Stomach (tissue), 9 donors: ENCODE measurements around the gene GBP2. TPM values are rescaled to one million over a fixed set of nuclear protein-coding genes. Genes with fewer than 3 reads are reported as not detected.

Experiments
- DNase-seq, 2 donors: peaks; one replicate each; pipeline versions ENCODE4 v3.0.0 to v3.0.0-alpha.2; 2013 to 2019
- H3K27ac ChIP-seq, 5 donors: fragments of 200-600 bp in 4 of 5; sonication (generic) in 4 of 5; one replicate each; pipeline ENCODE4 v1.5.1; 2013 to 2019; ENCODE audit warnings: mild to moderate bottlenecking in 1 of 5, moderate library complexity in 1 of 5
- H3K27me3 ChIP-seq, 3 donors: fragments of 200-600 bp; sonication (generic); one replicate each; pipeline ENCODE4 v1.5.1; 2017 to 2019; ENCODE audit warnings: mixed run types in 1 of 3
- H3K36me3 ChIP-seq, 4 donors: fragments of 200-600 bp; sonication (generic); 1 replicate in 3 of 4; 2 replicates in 1 of 4; pipeline ENCODE4 v1.5.1; 2016 to 2019
- H3K4me1 ChIP-seq, 4 donors: fragments of 200-600 bp; sonication (generic); one replicate each; pipeline ENCODE4 v1.5.1; 2016 to 2019
- H3K4me3 ChIP-seq, 4 donors: fragments of 200-600 bp; sonication (generic) in 3 of 4; one replicate each; pipeline ENCODE4 v1.5.1; 2016 to 2019; ENCODE audit warnings: mild to moderate bottlenecking in 1 of 4
- H3K9me3 ChIP-seq, 4 donors: fragments of 200-600 bp; sonication (generic); one replicate each; pipeline ENCODE4 v1.5.1; 2016 to 2019
- EP300 ChIP-seq: sonication (generic); formaldehyde crosslinking; IDR thresholded peaks from one replicate; pipeline ENCODE4 v1.6.1; 2017; ENCODE audit warnings: antibody characterized with exemption
- POLR2A ChIP-seq, 4 donors: fragments of 450-650 bp; IDR thresholded peaks; one replicate each; pipeline ENCODE4 v1.6.1; 2016; ENCODE audit warnings: antibody characterized with exemption in 4 of 4, control low read depth in 2 of 4, mild to moderate bottlenecking in 1 of 4, moderate library complexity in 1 of 4
- POLR2AphosphoS5 ChIP-seq, 3 donors: sonication (generic); formaldehyde crosslinking; IDR thresholded peaks; one replicate each; pipeline ENCODE4 v1.6.1; 2016; ENCODE audit warnings: antibody characterized with exemption in 3 of 3
- WGBS, 5 donors: extraction: QIAGEN DNeasy Blood & Tissue Kit in 3 of 5; methylation state at CpG; one replicate each; pipeline versions ENCODE4 v1.1.5 to v1.1.7; 2013 to 2018; 5-methylcytosine and 5-hydroxymethylcytosine counted together
- intact Hi-C: fragments of 100-400 bp; cut with DNase I; formaldehyde crosslinking; loops from one replicate; pipeline ENCODE4 v1.15.1; 2023; ENCODE audit warnings: low total_unique reads
- polyA plus RNA-seq, 3 donors: library from polyadenylated mRNA; stranded (reverse); fragments of 200-250 nt; gene quantifications; one replicate each; pipeline ENCODE4 v1.2.3, GENCODE V29; 2013
- total RNA-seq, 5 donors: library from RNA; depleted of rRNA; stranded (reverse); fragments of >200 nt; gene quantifications; one replicate each; pipeline versions ENCODE4 v1.1.0 to v1.2.3, GENCODE V29; 2014 to 2016
- TF ChIP-seq, protein P1 (sequence below), 7 experiments: fragments of 450-650 bp in 4 of 7; fragments of 200-600 bp in 3 of 7; sonication (generic) in 3 of 7; IDR thresholded peaks; one replicate each; pipeline ENCODE4 v1.5.1; 2016 to 2019; ENCODE audit warnings: antibody characterized with exemption in 7 of 7, control low read depth in 2 of 7, mild to moderate bottlenecking in 1 of 7
- donor health status: healthy with polysubstance abuse.
- donor health status: Bipolar disorder and iron deficiency.
- donor health status: healthy.

The GBP2 gene
- total and polyA plus RNA-seq, 8 donors: 21.0 to 119 (median 63.1) TPM

DNA sequence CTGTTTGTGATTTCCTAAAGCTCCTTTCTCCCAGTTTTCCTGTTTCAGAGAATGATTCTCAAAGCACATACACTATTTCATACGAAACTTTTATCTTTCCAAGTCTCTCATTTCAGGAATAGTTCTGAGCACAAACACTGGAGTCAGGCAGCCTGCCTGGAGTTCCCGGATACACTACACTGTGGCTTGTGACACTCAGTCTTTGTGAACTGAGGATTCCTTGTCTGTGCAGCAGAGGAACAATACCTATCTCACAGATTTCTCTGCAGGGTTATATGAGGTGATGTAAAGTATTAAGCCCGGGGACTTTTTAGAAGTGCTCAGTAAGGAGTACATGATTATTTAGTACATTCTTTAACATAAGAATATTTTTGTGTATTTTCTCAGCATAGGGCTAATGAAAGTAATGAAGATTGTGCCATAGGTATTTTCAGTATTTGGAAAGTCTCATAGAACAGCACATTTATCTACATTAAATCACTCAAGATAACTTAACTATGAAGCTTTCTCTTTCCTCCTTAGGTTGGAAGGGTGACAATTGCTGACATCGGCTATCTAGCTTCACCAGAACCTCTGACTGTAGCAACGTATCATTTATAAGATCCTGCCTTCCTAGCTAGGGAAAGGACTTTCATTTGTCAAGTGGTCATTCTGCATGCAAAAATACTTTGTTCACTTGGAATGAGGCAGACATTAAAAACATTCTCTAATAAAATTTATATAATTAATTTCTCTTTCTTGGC is 12.9 kb downstream of the GBP2 start:
- WGBS, 5 donors: 63 to 79% (median 76%) methylated on average over 5 of the region's 5 CpGs
- intact Hi-C loops: loop anchor here (10.0 kb wide), 1 partner anchor 242 kb away; no protein-coding TSS in a partner anchor
- H3K36me3 ChIP-seq: peaks cover 63 to 100% (median 100%) of the 10 kb centered on the region in 4 donors

DNA sequence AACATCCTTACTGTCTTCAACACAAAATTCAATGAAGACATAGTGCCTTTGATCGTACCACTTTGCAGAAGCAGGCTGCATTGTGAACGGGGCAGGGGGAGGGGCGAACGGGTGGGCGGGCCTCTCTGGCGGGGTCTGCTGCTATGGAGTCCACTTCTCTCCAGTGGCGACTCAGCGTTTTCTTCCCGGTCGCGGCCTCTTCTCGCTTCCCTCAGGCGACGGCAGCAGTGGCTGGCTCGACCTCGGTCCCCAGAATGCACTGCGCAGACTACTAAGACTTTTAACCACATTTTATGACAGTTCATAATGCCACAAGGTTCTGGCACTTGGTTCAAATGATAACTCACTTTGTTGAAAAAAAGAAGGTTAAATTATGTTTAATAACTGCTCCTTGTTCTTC is 21.2 kb downstream of the GBP2 start:
- Histone ChIP-seq H3K27me3 (no peaks in the 10 kb centered on the region), H3K36me3 (peaks cover 32 to 60% (median 60%) of the 10 kb centered on the region in 4 donors), H3K4me3 (no peak overlapping the region), H3K27ac (no peak overlapping the region), H3K9me3 (peaks cover 0 to 3% (median 0%) of the 10 kb centered on the region in 4 donors), H3K4me1 (no peaks in the 10 kb centered on the region)
- DNase-seq: no peak
- intact Hi-C loops: no loop called here
- 93 to 97% (median 94%) methylated on average over 17 of the region's 17 CpGs for WGBS, 5 donors
- TF ChIP-seq, protein P1, sequence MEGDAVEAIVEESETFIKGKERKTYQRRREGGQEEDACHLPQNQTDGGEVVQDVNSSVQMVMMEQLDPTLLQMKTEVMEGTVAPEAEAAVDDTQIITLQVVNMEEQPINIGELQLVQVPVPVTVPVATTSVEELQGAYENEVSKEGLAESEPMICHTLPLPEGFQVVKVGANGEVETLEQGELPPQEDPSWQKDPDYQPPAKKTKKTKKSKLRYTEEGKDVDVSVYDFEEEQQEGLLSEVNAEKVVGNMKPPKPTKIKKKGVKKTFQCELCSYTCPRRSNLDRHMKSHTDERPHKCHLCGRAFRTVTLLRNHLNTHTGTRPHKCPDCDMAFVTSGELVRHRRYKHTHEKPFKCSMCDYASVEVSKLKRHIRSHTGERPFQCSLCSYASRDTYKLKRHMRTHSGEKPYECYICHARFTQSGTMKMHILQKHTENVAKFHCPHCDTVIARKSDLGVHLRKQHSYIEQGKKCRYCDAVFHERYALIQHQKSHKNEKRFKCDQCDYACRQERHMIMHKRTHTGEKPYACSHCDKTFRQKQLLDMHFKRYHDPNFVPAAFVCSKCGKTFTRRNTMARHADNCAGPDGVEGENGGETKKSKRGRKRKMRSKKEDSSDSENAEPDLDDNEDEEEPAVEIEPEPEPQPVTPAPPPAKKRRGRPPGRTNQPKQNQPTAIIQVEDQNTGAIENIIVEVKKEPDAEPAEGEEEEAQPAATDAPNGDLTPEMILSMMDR (IDR thresholded peaks at IDR 0.05): no peak
- TF ChIP-seq EP300 (no peak), POLR2AphosphoS5 (IDR thresholded peaks at IDR 0.05) (no peak), POLR2A (IDR thresholded peaks at IDR 0.05) (no peak)

More for the DNA sequence above, 12.9 kb downstream of the GBP2 start:
- Histone ChIP-seq H3K27me3 (no peaks in the 10 kb centered on the region), H3K27ac (peak overlapping the region in 1 of 5 donors; percentile 7), H3K4me1 (no peaks in the 10 kb centered on the region), H3K4me3 (no peak overlapping the region), H3K9me3 (no peaks in the 10 kb centered on the region)
- DNase-seq: no peak
- TF ChIP-seq, protein P1 (IDR thresholded peaks at IDR 0.05): no peak
- no peak for TF ChIP-seq POLR2AphosphoS5 (IDR thresholded peaks at IDR 0.05)
- TF ChIP-seq POLR2A (IDR thresholded peaks at IDR 0.05): no peak
- TF ChIP-seq EP300: no peak

DNA sequence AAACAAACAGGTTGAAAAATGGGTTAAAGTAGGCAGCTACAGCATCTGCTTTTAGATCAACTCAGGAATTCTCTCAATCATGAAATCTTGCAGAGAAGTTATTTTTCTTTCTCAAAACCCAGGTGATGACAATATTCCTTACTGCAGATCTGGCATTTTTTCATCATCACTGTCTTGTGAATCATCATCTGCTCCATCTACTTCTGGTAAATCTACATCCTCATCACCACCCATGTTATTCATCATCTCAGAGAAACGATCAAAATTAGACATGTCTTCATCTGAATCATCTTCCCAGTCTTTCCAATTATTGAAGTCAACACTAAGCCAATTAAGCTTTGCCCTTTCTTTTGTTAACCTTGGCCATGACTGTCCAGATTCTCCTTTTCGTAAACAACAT is 21.8 kb downstream of the GBP2 start:
- no peak for DNase-seq
- intact Hi-C loops: no loop called here
- no peak for TF ChIP-seq POLR2AphosphoS5 (IDR thresholded peaks at IDR 0.05)
- TF ChIP-seq, protein P1 (IDR thresholded peaks at IDR 0.05): no peak
- TF ChIP-seq EP300: no peak
- no peak for TF ChIP-seq POLR2A (IDR thresholded peaks at IDR 0.05)
- 85 to 94% (median 90%) methylated on average over 2 of the region's 2 CpGs for WGBS, 5 donors
- no peaks in the 10 kb centered on the region for H3K4me1 ChIP-seq
- H3K9me3 ChIP-seq: peaks cover 0 to 3% (median 0%) of the 10 kb centered on the region in 4 donors
- peaks cover 30 to 55% (median 54%) of the 10 kb centered on the region in 4 donors for H3K36me3 ChIP-seq
- H3K4me3 ChIP-seq: no peak overlapping the region
- no peaks in the 10 kb centered on the region for H3K27me3 ChIP-seq
- no peak overlapping the region for H3K27ac ChIP-seq

DNA sequence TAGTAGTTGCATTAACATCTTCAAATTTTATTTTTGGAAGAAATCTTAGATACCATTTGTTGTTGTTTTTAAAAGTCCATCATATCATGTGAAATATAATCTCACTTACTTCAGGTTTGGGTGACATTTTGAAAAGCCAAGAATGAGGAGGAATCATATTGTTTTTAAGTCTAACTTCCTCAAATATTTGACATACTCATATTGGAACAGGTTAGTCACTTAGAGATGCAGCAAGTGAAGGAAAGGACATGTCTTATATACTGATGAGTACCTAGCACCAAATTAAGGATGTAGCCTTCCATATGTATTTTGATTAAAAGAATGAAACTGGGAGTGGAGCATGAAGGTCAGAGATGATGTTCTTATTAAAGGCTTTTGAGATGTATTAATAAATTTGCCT is 23.9 kb downstream of the GBP2 start:
- H3K4me3 ChIP-seq: no peak overlapping the region
- no peaks in the 10 kb centered on the region for H3K27me3 ChIP-seq
- H3K36me3 ChIP-seq: peaks cover 15 to 34% (median 33%) of the 10 kb centered on the region in 4 donors
- H3K27ac ChIP-seq: no peak overlapping the region
- no peaks in the 10 kb centered on the region for H3K4me1 ChIP-seq
- TF ChIP-seq EP300 (no peak), POLR2AphosphoS5 (IDR thresholded peaks at IDR 0.05) (no peak), POLR2A (IDR thresholded peaks at IDR 0.05) (no peak)
- TF ChIP-seq, protein P1 (IDR thresholded peaks at IDR 0.05): no peak
- intact Hi-C loops: no loop called here
- no peak for DNase-seq
- H3K9me3 ChIP-seq: peaks cover 0 to 3% (median 0%) of the 10 kb centered on the region in 4 donors
